NOMO-1 (cell line): ENCODE measurements around the gene KLB.
"Not testable (repeated sequence)": the region's sequence is repeated elsewhere in the genome, so short reads cannot be mapped to it uniquely, and the experiment has no call there.

ENCODE experiments used
- DNase-seq, 2 experiments: peaks; one replicate each; lab custom pipeline; 2025; ENCODE audit not compliant: unreplicated experiment in 2 of 2; lab: John Stamatoyannopoulos, UW

KLB gene

DNA sequence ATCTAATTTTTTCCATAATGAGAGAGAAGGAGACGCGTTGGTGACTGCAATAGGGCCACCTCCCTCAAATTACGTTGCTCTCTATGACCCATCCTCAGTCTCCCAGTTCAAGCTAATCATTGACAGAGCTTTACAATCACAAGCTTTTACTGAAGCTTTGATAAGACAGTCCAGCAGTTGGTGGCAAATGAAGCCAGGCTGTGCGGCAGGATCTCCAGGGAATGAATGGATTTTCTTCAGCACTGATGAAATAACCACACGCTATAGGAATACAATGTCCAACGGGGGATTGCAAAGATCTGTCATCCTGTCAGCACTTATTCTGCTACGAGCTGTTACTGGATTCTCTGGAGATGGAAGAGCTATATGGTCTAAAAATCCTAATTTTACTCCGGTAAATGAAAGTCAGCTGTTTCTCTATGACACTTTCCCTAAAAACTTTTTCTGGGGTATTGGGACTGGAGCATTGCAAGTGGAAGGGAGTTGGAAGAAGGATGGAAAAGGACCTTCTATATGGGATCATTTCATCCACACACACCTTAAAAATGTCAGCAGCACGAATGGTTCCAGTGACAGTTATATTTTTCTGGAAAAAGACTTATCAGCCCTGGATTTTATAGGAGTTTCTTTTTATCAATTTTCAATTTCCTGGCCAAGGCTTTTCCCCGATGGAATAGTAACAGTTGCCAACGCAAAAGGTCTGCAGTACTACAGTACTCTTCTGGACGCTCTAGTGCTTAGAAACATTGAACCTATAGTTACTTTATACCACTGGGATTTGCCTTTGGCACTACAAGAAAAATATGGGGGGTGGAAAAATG lies at the start of gene KLB:
TSS of gene KLB (plus strand) at position 168 of the 821 bp plus-strand sequence. CDS start at position 188, 20 bp downstream.
- DNase-seq = no peak

DNA sequence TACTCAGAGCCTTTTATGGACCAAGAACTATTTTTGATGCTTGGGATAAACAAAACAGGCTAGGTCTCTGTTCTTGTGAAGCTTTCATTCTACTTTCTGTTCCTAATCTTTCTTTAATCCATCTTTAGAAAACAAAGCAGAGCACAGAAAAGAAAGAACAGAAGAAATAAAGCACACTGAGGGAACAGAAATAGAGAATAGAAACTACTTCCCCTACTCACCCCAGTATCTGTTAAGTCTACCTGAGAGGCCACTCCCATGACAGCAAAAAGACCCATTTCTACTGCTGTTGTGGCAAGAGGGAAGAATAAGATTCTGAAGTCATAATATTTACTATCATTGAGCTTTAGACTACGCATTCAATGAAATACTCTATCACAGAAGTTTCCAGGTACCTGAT lies 49.7 kb upstream of the KLB start:
- DNase-seq = peak in 1 of 2 experiments; percentile 33

DNA sequence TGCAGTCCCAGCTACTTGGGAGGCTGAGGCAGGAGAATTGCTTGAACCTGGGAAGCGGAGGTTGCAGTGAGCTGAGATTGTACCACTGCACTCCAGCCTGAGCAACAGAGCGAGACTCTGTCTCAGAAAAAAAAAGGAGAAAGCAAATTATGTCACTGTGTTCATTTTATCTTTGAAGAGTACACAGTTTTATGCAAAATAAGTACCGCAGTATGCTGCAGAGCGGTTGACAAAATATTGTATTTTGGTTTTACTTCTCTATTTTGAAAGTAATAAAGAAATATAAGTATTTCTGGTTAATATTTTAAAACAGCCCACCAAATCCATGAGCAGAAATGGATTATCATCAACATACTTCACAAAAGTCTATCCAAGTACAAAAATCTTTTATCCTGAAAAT lies 46.1 kb upstream of the KLB start:
- DNase-seq = not testable (repeated sequence)

DNA sequence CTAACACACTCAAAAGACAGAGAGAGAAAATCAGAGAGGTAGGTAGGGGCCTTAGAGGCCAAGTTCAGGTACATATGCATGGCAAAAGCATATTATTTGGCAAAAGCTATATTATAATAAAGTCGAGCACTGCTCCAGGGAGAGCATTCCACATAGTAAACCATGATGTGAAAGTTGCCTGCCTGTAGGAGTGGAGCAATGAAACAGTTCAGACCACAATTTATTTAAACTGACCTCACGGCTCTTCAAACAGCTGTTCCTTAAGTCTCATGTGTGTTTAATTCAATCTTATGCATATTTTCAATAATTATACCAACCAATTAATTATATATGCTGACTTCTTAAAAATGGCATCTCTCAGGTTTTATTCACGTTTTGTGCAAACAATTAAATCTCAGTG lies 43.9 kb upstream of the KLB start:
- no peak for DNase-seq

DNA sequence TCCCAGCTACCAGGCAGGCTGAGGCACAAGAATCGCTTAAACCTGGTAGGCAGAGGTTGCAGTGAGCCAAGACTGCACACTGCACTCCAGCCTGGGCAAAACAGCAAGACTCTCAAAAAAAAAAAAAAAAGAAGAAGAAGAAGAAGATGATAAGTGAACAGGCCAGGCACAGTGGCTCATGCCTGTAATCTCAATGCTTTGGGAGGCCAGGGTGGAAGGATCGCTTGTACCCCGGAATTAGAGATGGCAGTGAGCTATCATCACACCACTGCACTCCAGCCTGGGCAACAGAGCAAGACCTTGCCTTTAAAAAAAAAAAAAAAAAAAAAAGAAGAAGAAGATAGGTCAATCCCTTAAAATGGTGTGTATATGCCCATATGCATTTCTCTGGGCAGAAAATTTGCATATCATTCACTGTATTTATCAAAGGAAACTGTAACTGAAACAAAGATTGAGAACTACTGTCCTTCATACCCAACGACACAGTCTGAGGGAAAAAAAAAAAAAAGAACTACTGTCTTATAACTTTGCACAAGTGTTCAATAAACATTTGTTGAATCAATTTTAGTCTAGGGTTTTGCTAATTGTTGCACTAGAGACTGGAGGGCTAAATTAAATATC lies 42.8 kb upstream of the KLB start:
- no peak for DNase-seq

DNA sequence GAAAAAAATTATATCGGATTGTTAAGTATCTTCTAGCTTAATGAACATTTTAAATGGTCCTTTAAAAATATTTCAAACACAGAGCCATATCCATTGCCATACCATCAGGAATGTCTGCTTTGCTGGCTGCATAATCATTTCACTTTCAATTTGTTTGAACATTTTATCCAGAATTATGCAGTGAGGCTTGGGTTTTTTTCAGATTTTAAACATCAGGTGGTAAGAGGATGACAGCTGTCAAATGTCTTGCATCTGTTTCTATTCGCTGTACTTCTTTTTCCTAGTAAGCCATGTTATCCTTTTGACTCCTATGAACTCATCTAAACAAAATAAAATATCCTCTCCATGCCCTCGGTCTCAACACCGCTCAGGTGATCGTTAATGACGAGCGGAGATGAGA lies 41.4 kb upstream of the KLB start:
- DNase-seq = no peak

DNA sequence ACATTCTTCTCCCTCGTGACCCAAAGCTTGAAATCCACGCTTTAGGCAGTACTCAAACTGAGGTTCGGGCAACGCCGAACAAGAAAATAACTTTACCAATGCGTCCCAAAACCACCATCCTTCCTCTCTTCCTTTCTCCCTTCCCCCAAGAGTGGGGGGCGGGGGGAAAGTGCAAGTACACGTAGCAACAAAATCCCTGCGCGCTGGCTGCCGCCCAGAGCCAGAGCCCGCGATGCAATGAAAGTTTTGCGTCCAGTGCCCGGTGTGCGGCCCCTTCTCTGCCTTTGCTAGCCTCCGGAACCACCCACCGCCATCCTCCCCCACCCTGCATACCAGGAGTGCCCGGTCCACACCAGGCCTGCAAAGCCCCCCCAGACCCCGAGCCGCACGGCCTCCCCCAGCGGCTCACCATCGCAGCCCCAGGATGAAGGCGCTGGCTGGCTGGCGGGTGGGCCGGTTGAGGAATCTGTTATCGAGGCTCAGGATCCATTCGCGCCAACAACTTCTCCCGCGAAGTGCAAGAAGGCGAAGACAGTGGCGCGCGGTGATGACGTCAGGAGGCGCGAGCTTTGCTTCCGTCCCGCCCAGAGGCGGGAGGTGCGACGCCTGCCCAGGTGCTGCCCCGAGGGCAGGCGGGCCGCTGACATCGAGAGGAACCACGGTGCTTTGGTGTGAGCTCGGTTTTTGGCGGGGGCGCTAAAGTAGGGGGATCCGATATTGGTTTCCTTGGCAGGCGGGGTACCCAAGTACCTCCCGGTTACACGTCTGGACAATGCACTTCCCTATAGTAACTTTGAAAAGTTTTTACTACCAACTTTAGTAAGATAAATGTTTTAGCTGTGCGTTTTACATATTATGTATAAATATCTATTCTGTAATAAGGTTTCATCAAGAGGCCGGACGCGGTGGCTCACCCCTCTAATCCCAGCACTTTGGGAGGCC lies 40.6 kb upstream of the KLB start, which contains the start of gene RFC1:
TSS of gene RFC1 (minus strand) at position 533 of the 942 bp plus-strand sequence. CDS start at position 412, 121 bp downstream.
- peak; percentile 80 to 90 for DNase-seq

DNA sequence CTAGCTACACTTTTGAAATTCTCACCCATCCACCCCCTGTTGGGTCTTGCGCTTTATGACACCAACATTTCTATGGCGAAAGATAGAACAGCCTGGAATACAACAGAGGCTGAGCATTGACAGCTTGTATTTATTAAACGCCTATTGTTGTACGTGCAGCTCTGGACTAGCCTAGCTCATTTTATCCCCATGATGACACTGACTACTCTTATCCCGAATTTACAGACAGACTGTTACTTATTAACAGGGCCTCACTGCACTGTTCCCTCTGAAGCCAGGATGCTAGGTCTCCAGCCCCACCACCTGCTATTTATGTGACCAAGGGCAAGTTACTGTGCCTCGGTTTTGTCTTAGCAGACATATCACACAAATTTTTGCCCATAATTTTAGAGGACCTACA lies 39.6 kb upstream of the KLB start:
- DNase-seq = no peak

DNA sequence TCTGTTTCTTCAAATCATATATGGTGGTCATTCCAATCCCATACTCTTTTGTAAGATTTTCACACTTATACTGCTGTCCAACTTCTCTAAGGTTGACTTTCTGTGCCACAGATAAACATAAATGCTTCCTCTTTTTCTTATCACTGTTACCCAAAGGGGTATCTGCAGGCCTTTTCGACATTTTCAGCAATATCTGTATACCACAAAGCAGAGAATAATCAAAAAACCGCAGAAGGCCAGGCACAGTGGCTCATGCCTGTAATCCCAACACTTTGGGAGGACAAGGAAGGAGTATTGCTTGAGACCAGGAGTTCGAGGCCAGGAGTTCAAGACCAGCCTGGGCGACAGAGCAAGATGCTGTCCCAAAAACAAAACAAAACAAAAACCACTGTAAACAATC lies 37.4 kb upstream of the KLB start:
- DNase-seq = peak in 1 of 2 experiments; percentile 22

DNA sequence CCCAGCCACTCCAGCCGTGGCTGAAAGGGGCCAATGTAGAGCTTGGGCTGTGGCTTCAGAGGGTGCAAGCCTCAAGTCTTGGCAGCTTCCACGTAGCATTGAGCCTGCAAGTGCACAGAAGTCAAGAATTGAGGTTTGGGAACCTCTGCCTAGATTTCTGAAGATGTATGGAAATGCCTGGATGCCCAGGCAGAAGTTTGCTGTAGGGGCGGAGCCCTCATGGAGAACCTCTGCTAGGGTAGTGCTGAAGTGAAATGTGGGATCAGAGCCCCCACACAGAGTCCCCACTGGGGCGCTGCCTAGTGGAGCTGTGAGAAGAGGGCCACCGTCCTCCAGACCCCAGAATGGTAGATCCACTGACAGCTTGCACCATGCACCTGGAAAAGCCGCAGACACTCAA lies 35.5 kb upstream of the KLB start:
- not testable (repeated sequence) for DNase-seq

DNA sequence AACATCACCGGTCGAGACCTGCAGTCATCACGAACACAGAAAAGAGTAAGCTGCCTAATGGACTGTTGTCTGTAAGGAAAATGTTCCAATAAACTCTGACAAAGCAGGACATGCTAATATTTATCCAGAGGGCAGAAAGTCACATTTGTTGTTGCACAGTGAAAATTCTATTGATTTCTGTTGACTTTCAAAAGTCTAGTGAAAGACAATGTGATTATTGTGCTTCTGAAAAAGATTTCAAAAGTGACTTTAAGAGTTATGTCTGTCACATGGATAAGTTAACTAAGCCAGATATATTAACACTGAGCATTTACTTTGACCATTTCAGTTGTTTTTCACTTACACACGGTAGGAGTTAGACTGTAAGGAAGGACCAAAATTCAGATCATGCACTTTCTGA lies 31.3 kb upstream of the KLB start:
- no peak for DNase-seq

DNA sequence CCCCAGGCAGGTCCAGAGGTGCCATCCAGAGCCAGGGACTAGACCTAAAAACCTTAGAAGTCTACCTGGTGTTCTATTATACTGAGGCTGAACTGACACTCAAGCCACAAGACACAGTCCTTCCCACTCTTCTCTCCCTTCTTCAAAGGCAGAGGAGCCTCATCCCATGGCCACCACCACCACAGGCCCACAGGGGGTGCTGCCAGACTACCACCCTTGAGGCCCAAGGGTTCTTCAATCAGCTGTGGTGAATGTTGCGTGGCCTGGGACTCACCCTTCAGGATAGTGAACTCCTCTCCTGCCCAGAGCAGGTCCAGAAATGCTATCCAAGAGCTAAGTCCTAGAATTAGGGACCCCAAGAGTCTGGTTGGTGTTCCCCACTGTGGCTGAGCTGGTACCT lies 23.0 kb upstream of the KLB start:
- DNase-seq = no peak

DNA sequence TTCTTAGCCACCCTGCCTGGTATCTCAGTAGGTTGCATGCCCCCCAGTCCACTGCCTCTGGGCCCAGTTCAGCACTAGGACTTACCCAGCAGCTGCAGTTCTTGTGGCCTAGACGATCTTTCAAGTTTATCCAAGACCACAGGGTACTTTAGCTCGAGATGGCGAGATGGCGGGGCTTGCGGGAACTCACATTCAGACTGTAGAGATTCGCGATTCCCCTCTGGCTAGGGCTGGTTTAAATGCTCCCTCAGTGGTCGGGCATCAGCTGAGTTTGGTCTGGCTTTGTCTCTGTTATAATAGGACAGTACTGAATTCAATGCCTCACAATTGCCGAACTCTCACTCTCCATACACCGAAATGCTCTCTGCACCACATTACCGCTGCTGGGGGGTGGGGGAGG lies 22.2 kb upstream of the KLB start:
- DNase-seq = no peak

DNA sequence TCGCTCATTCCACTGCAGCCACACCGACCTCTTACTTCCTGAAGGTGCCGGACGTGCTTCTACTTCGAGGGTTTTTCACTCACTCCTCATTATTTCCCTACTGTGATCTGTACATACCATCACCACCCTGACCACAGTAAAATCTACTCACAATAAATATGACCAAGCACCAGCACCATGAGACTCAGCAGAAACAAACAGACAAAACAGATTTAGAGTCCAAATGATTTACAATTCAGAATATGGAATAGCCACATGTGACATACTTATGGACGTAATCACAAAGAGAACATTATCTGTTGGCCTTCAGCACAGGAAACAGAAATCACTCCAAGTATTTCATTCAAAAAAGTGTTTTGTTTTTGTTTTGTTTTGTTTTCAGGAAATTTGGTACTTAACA lies 16.1 kb upstream of the KLB start:
- DNase-seq = no peak

DNA sequence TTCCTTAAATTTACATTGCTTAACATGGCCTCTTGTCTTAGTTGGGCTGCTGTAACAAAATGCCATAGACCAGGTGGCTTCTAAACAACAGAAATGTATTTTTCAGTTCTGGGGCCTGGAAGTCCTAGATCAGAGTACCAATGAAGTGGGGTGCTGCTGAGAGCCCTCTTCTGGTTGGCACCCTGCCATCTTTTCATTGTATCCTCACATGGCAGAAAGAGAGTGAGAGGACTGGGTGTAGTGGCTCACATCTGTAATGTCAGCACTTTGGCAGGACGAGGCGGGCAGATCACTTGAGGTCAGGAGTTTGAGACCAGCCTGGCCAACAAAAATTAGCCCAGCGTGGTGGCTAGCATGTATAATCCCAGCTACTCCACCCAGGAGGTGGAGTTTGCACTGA lies 12.0 kb upstream of the KLB start:
- no peak for DNase-seq

DNA sequence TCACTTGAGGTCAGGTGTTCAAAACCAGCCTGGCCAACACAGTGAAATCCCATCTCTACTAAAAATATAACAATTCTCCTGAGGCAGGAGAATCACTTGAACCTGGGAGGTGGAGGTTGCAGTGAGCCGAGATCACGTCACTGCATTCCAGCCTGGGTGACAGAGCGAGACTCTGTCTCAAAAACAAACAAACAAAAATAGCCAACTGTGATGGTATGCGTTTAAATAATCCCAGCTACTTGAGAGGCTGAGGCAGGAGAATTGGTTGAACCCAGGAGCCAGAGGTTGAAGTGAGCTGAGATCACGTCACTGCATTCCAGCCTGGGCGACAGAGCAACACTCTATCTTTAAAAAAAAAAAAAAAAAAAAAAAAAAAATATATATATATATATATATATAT lies 5.1 kb upstream of the KLB start:
- not testable (repeated sequence) for DNase-seq

DNA sequence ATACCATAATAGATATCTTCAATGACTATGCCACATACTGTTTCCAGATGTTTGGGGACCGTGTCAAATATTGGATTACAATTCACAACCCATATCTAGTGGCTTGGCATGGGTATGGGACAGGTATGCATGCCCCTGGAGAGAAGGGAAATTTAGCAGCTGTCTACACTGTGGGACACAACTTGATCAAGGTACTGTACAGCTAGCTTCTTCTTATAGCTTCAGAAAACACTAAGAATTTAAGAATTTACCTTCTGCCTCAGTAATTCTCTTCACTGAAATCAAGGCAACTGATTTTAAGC lies 805 bp downstream of the KLB start:
- DNase-seq = no peak

DNA sequence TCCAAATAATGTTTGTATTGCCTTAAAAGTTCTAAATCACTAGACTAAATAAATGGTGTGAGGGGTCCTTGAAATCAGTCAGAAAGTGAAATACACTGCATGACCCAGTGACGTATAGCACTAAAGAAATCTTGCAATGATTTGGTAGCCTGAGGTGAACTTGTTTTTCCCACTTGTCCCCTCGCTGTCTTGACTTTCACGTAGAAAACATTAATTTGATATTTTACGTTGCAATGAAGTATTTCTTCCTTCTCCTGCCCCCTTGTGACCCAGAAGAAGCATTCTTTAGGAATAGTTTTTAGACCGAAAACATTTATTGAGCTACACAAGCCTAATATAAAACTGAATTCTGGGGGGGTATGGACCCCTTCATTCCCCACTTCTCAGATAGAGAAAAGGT lies 3.7 kb downstream of the KLB start:
- no peak for DNase-seq

DNA sequence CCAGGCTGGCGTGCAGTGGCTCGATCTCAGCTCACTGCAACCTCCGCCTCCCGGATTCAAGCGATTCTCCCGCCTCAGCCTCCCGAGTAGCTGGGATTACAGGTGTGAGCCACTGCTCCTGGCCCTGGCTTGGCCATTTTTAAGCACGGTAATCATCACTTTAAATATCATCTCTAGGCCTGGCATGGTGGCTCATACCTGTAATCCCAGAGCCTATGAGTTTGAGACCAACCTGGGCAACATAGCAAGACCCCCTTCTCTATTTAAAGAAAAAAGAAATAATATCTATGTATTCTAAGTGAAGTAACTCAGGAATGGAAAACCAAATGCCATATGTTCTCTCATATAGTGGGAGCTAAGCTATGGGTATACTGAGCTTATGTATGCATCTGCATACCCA lies 4.8 kb downstream of the KLB start:
- not testable (repeated sequence) for DNase-seq

DNA sequence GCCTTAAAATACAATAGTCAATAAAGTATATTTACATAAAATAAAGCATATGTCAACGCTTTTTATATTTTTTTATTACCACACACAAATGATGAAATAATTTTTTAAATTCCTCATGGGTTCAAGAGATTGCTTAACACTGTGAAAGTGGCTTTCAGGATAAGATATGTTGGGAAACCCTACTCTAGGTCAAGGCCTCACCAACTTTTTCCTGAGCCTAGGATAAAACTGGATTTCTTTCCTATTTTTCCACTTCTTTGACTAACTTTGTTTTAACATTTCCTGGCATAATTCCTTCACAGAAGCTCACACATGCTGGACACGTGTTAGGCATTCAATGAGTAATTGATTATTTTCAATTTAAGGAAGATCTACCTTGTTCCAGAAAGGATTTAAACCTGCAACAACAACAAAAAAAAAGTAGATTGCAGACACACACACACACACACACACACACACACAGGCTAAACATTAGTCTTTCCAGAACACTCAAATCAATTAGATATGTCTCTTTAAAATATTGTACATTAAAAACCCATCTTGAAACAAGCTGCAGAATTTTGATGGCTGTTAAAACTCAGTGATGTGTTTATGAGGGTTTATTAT lies 9.1 kb downstream of the KLB start:
- DNase-seq = no peak

DNA sequence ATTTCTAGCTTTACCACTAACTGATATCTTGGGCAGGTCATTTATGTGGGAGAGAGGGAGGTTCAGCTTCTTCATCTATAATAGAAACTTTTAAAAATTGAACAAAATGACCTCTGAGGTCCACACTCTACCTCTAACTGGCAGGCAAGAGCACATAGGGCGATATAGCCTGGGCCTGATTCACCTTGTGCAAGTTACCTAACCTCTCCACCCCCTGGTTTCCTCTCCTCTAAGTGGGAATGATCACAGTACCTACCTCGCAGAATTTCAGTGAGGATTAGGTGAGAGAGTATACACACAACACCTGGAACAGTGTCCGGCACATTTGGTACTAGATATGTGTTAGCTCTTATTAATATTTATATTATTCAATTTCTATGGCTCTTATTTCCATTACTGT lies 15.5 kb downstream of the KLB start:
- DNase-seq = no peak
